Activated CD4-positive, alpha-beta T cell treated with anti-CD3 and anti-CD28 coated beads, Interleukin-2, amount 50 U/mL, for 4 hours (primary cell): ENCODE results near the gene DAZAP1.
A peak's percentile ranks its signal among the peaks of the same experiment; 100 is the strongest.

Experiments used
- DNase-seq, 2 experiments: peaks; one replicate each; pipeline ENCODE4 v3.0.0-alpha.2; 2020

Gene DAZAP1

DNA sequence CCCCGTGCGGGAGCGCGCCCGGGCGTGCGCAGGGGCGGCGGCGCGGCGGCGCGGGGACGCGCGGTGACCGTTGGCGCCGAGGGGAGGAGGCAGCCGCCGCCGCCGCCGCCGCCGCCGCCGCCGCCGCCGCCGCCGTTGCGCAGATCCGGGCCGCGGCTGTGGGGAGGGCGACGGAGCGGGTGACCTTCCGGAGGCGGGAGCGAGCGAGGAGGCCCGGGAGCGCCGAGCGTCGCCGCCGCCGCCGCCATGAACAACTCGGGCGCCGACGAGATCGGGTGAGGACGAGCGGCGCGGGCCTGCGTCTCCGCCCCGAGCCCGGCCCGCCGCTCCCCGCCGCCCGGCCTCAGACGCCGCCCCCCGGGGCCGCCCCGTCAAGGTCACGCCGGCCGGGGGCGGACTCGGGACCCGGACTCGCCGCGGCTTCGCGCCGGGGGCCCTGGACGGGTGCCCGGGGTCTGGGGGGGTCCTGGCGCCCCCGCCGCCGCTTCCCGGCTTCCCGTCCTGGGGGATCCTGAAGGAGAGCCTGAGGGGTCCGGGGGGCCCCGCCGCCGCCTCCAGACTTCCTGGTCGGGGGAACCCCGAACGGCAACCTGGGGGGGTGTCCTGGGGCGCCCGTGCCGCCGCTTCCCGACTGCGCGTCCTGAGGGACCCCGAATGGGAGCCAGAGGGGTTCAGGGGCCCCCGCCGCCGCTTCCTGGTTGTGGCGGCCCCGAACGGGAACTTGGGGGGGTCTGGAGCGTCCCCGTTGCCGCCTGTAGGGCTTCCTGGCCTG lies at the start of gene DAZAP1:
Gene DAZAP1, plus strand, starts transcription at position 59 of the 772 bp plus-strand sequence. Its CDS starts 188 bp downstream, at position 247.
- DNase-seq: peak; percentile 16 to 19

DNA sequence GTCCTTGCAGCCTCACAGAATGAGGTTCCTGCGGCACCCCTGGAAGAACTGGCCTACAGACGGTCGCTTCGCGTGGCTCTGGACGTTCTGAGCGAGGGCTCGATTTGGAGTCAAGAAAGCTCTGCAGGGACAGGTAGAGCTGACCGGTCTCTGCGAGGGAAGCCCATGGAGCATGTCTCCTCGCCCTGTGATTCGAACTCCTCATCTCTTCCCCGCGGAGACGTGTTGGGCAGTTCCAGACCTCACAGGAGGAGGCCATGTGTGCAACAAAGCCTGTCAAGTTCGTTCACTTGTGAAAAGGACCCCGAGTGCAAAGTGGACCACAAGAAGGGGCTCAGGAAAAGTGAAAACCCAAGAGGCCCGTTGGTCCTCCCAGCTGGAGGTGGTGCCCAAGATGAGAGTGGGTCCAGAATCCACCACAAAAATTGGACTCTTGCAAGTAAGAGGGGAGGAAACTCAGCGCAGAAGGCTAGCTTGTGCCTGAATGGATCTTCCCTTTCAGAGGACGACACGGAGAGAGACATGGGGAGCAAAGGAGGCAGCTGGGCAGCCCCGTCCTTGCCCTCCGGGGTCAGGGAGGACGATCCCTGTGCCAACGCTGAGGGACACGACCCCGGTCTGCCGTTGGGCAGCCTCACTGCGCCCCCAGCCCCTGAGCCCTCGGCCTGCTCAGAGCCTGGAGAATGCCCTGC lies 47.1 kb upstream of the DAZAP1 start:
- no peak for DNase-seq

GRCh38 chr19:1360818-1361461 lies 46.4 kb upstream of the DAZAP1 start:
- no peak for DNase-seq

- DNase-seq: no peak
These were observed 45.6 kb upstream of the DAZAP1 start for GRCh38 chr19:1361601-1362386.

- DNase-seq: no peak
These were observed 44.8 kb upstream of the DAZAP1 start for GRCh38 chr19:1362387-1363257.

GRCh38 chr19:1363599-1363998 lies 43.8 kb upstream of the DAZAP1 start:
- no peak for DNase-seq

GRCh38 chr19:1364070-1364704 lies 43.2 kb upstream of the DAZAP1 start:
- DNase-seq: no peak

GRCh38 chr19:1365319-1366269 lies 41.8 kb upstream of the DAZAP1 start:
- no peak for DNase-seq

- no peak for DNase-seq
These were observed 41.1 kb upstream of the DAZAP1 start for GRCh38 chr19:1366296-1366695.

GRCh38 chr19:1366899-1367870 lies 40.2 kb upstream of the DAZAP1 start:
- no peak for DNase-seq

GRCh38 chr19:1369214-1369805 lies 38.1 kb upstream of the DAZAP1 start:
- DNase-seq: no peak

DNA sequence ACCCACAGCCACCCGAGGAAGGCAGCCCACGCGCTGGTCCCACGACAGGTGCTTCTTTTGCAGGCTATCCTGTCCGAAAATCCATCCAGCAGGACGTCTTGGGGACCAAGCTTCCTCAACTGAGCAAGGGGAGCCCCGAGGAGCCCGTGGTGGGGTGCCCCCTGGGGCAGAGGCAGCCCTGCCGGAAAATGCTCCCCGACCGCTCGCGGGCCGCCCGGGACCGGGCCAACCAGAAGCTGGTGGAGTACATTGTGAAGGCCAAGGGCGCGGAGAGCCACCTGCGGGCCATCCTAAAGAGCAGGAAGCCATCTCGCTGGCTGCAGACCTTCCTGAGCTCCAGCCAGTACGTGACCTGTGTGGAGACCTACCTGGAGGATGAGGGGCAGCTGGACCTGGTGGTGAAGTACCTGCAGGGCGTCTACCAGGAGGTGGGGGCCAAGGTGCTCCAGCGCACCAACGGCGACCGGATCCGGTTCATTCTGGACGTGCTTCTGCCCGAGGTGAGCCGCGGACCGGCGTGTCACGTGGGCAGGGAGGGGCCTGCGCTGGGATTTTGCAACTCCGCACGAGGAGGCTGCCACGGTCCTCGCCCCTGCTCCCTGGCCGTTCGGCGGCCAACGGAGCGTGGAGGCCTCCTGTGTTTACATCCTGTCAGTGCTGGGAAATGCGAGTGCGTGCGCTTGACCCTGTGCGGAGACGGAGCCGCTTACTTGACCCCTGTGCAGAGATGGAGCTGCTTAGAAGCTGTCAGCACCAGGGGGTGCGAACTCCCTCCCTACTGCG lies 36.6 kb upstream of the DAZAP1 start:
- no peak for DNase-seq

- DNase-seq: no peak
These were observed 34.3 kb upstream of the DAZAP1 start for GRCh38 chr19:1373042-1373533.

GRCh38 chr19:1373534-1374249 lies 33.7 kb upstream of the DAZAP1 start:
- DNase-seq: no peak

- no peak for DNase-seq
These were observed 33.2 kb upstream of the DAZAP1 start for GRCh38 chr19:1374250-1374577.

DNA sequence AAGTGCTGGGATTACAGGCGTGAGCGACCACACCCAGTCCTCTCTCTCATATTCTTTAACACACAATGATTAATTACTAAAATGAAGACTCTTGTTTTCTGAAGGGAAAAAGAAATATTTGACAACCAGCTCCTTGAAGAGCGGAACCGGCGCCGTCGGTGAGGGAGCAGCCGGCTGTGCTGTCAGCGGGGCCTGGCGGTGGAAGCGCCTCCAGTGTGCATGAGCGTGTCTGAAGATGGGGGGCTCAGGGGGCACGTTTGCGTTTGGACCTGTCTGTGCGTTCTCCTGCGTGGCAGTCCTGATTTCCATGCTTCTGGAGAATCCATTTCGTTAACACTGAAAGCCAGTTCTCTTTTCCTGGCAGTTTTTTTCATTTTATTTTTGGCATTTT lies 31.0 kb upstream of the DAZAP1 start:
- DNase-seq: no peak
